DND-41 (cell line): Measurements from ENCODE around the gene STK32B.
"Not testable (repeated sequence)": the region's sequence is repeated elsewhere in the genome, so short reads cannot be mapped to it uniquely, and the experiment has no call there.

ENCODE experiments used
- ATAC-seq: fragments of 200-7000 bp; cut with Tn5 transposase; 3 replicates; pipeline ENCODE4 v1.9.1; 2021; ENCODE audit warnings: low read depth; ENCODE audit not compliant: insufficient read depth
- DNase-seq: peaks from one replicate; pipeline ENCODE4 v3.0.0-alpha.2; 2020
- H2AFZ ChIP-seq: 2 replicates; pipeline ENCODE4 v1.6.0; 2012; ENCODE audit warnings: low read depth, low read length
- H3K27ac ChIP-seq: 2 replicates; pipeline ENCODE4 v1.5.1; 2012; ENCODE audit warnings: low read length, inconsistent platforms
- H3K27me3 ChIP-seq: fragments of 200-600 bp; sonication (generic); 2 replicates; pipeline ENCODE4 v1.6.0; 2012; ENCODE audit warnings: low read length, mild to moderate bottlenecking, inconsistent platforms; ENCODE audit not compliant: insufficient read depth, poor library complexity
- H3K36me3 ChIP-seq: 2 replicates; pipeline ENCODE4 v1.5.1; 2012; ENCODE audit warnings: low read length, inconsistent platforms; ENCODE audit not compliant: insufficient read depth
- H3K4me1 ChIP-seq: 2 replicates; pipeline ENCODE4 v1.5.1; 2012; ENCODE audit warnings: mild to moderate bottlenecking, low read length; ENCODE audit not compliant: insufficient read depth
- H3K4me2 ChIP-seq: 2 replicates; pipeline ENCODE4 v1.6.0; 2012; ENCODE audit warnings: mild to moderate bottlenecking, moderate library complexity, low read length, inconsistent platforms; ENCODE audit not compliant: insufficient read depth
- H3K4me3 ChIP-seq, 2 experiments: fragments of 200-600 bp in 1 of 2; shearing (Covaris generic) in 1 of 2; 2 replicates each; pipeline ENCODE4 v1.5.1; 2012 to 2016; ENCODE audit warnings: inconsistent platforms in 2 of 2, low read length in 2 of 2, mild to moderate bottlenecking in 2 of 2, low read depth in 1 of 2, moderate library complexity in 1 of 2
- H3K79me2 ChIP-seq: 2 replicates; pipeline ENCODE4 v1.6.0; 2012; ENCODE audit warnings: low read length, inconsistent platforms; ENCODE audit not compliant: insufficient read depth
- H3K9ac ChIP-seq: 2 replicates; pipeline ENCODE4 v1.6.0; 2012; ENCODE audit warnings: low read depth, mild to moderate bottlenecking, inconsistent platforms, low read length, moderate library complexity
- H3K9me3 ChIP-seq: 2 replicates; pipeline ENCODE4 v1.5.1; 2012; ENCODE audit warnings: low read length, moderate library complexity, mild to moderate bottlenecking, inconsistent platforms; ENCODE audit not compliant: insufficient read depth, severe bottlenecking
- H4K20me1 ChIP-seq: 2 replicates; pipeline ENCODE4 v1.6.0; 2012; ENCODE audit warnings: low read length; ENCODE audit not compliant: insufficient read depth
- EZH2 ChIP-seq: IDR thresholded peaks from 3 replicates; pipeline ENCODE4 v1.6.1; 2012; ENCODE audit warnings: borderline replicate concordance, low read depth, mild to moderate bottlenecking, moderate library complexity, low read length, inconsistent platforms; ENCODE audit not compliant: severe bottlenecking
- TF ChIP-seq, protein P1 (sequence below): IDR thresholded peaks from 2 replicates; pipeline ENCODE4 v1.5.1; 2012; ENCODE audit warnings: borderline replicate concordance, low read length, moderate library complexity, mild to moderate bottlenecking; ENCODE audit not compliant: poor library complexity, severe bottlenecking; ENCODE audit errors: extremely low read depth

Gene STK32B

DNA sequence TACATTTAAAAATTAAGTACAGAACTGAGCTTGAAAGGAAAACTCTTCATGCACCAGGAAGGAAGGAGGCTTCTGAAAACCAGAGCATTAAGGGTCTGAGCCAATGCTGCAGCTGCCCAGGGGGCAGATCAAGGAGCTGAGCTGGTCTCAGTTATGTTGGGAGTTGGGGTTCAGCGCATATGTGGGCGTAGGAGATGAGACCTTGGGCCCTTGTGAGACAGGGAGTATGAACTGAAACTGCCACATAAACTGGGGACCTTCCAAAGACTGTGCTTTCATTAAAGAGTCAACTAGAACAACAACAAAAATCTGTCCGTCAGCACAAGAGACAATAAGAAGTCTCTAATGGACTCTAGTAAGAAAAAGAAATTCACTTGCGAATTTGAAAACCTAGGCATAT, 226.9 kb downstream of the STK32B start:
- H3K36me3 ChIP-seq: no peaks in the 10 kb centered on the region
- no peaks in the 10 kb centered on the region for H3K9me3 ChIP-seq
- no peak overlapping the region for H3K9ac ChIP-seq
- no peaks in the 10 kb centered on the region for H3K4me1 ChIP-seq
- no peaks in the 10 kb centered on the region for H3K79me2 ChIP-seq
- H2AFZ ChIP-seq: no peak overlapping the region
- ATAC-seq (no peak), DNase-seq (no peak)
- TF ChIP-seq EZH2: no peak
- TF ChIP-seq, protein P1, sequence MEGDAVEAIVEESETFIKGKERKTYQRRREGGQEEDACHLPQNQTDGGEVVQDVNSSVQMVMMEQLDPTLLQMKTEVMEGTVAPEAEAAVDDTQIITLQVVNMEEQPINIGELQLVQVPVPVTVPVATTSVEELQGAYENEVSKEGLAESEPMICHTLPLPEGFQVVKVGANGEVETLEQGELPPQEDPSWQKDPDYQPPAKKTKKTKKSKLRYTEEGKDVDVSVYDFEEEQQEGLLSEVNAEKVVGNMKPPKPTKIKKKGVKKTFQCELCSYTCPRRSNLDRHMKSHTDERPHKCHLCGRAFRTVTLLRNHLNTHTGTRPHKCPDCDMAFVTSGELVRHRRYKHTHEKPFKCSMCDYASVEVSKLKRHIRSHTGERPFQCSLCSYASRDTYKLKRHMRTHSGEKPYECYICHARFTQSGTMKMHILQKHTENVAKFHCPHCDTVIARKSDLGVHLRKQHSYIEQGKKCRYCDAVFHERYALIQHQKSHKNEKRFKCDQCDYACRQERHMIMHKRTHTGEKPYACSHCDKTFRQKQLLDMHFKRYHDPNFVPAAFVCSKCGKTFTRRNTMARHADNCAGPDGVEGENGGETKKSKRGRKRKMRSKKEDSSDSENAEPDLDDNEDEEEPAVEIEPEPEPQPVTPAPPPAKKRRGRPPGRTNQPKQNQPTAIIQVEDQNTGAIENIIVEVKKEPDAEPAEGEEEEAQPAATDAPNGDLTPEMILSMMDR: no peak
- no peak overlapping the region for H3K27ac ChIP-seq
- H4K20me1 ChIP-seq: no peaks in the 10 kb centered on the region; the same call in 1 of the 2 replicates
- H3K4me2 ChIP-seq: no peak overlapping the region
- H3K4me3 ChIP-seq: no peak overlapping the region
- H3K27me3 ChIP-seq: no peaks in the 10 kb centered on the region

DNA sequence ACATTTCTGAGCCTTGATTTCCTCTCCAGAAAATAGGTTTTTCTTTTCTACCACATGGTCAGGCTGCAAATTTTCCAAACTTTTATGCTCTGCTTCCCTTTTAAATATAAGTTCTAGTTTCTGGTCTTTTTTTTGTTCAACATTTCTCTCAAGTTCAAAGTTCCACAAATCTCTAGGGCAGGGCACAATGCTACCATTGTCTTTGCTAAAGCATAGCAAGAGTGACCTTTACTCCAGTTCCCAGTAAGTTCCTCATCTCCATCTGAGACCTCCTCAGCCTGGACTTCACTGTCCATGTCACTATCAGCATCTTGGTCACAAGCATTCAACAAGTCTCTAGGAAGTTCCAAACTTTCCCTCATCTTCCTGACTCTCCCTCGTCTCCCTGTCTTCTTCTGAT, 228.8 kb downstream of the STK32B start:
- not testable (repeated sequence) for H3K4me3 ChIP-seq, H4K20me1 ChIP-seq, H2AFZ ChIP-seq, H3K9ac ChIP-seq, H3K36me3 ChIP-seq, H3K27ac ChIP-seq, H3K4me2 ChIP-seq, H3K9me3 ChIP-seq, DNase-seq, H3K4me1 ChIP-seq, H3K79me2 ChIP-seq, ATAC-seq, H3K27me3 ChIP-seq

DNA sequence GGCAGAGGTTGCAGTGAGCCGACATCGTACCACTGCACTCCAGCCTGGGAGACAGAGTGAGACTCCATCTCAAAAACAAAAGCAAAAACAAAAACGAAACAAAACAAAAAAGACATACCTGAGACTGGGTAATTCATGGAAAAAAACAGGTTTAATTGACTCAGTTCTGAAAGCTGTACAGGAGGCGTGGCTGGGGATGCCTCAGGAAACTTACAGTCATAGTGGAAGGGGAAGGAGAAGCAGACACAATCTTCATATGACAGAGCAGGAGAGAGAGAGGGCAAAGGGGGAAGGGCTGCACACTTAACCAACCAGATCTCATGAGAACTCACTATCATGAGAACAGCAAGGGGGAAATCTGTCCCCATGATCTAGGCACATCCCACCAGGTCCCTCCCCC, 229.5 kb downstream of the STK32B start:
- ATAC-seq (no peak), DNase-seq (no peak)
- Histone ChIP-seq H3K4me3 (no peak overlapping the region), H3K4me1 (no peaks in the 10 kb centered on the region), H3K4me2 (no peak overlapping the region), H3K9ac (no peak overlapping the region), H3K36me3 (no peaks in the 10 kb centered on the region), H3K79me2 (no peaks in the 10 kb centered on the region), H3K27ac (no peak overlapping the region), H4K20me1 (no peaks in the 10 kb centered on the region; the same call in 1 of the 2 replicates), H3K27me3 (no peaks in the 10 kb centered on the region), H3K9me3 (no peaks in the 10 kb centered on the region), H2AFZ (no peak overlapping the region)
- TF ChIP-seq, protein P1: no peak
- TF ChIP-seq EZH2: no peak

DNA sequence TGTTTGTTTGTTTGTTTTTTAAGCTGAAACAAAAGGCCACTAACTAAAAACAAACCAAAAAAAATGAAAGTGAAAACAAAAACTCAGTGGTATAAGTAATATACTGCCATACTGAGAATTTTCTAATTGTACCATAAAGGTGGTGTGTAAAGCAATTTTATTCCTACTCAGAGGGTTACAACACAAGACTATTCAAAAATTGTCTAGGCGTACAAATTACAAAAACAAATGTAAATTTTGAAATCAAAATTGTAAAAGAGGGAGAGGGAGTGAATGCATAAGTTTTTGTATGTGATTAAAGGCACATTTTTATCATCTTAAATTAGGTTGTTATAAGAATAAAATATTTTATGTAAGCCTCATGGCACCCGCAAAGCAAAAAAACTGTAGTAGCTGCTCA, 232.6 kb downstream of the STK32B start:
- H3K79me2 ChIP-seq: no peaks in the 10 kb centered on the region
- no peak overlapping the region for H3K4me3 ChIP-seq
- H3K27me3 ChIP-seq: no peaks in the 10 kb centered on the region
- TF ChIP-seq EZH2: no peak
- TF ChIP-seq, protein P1: no peak
- H3K36me3 ChIP-seq: no peaks in the 10 kb centered on the region
- DNase-seq (no peak), ATAC-seq (no peak)
- no peak overlapping the region for H3K4me2 ChIP-seq
- H3K4me1 ChIP-seq: no peaks in the 10 kb centered on the region
- no peak overlapping the region for H3K9ac ChIP-seq
- no peak overlapping the region for H2AFZ ChIP-seq
- no peak overlapping the region for H3K27ac ChIP-seq
- no peaks in the 10 kb centered on the region for H3K9me3 ChIP-seq
- H4K20me1 ChIP-seq: no peaks in the 10 kb centered on the region
